ENCODE measurements around the gene PROM1. TPM values are rescaled to one million over a fixed set of nuclear protein-coding genes. Genes with fewer than 3 reads are reported as not detected.

The PROM1 gene
- total and polyA plus RNA-seq, 4 donors: 1.2 to 5.2 (median 3.7) TPM

DNA sequence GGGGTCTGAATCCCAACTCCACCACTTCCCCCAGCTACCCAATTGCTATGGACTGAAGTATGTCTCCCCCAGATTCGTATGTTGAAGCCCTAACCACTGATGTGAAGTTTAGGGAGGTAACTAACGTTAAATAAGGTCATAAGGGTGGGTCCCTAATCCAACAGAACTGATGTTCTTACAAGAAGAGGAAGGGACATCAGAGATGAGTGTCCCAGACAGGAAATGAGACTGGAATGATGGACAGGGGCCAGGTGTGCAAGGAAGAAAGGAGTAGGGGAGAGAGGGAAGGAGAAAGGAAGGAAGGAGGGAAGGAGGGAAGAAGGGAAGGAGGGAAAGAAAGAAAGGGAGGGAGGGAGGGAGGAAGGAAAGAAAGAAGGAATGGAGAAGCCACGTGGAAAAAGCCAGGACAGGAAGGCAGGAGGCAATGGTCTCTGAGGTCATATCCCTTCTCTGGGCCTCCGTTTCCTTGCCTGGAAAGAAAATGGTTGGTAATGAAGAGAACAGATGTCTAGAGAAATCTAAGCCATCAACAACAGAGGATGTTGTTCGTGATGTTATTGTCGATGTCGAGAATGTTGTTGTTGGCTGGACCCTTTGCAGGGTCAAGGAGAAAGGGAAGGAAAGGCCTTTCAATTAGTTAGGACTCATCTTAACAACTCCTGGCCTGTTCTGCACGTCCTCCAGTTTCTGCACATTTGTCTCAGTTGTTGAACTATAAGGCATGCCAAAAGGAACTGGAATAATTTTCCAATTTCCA is 61.8 kb downstream of the PROM1 start:
- 84% methylated on average over 8 of the region's 8 CpGs for WGBS
- H3K9ac ChIP-seq (ENCODE audit: low read depth in 1 of 2, low read length in 2 of 2): no peak overlapping the region
- H3K4me3 ChIP-seq (ENCODE audit: low read depth in 1 of 3, low read length in 3 of 3): no peak overlapping the region
- peaks cover 0 to 5% (median 0%) of the 10 kb centered on the region in 4 donors for H3K27me3 ChIP-seq (ENCODE audit: control insufficient read depth in 4 of 4, insufficient read depth in 4 of 4, low read length in 3 of 4)
- no peak overlapping the region for H3K27ac ChIP-seq (ENCODE audit: low read depth in 1 of 2, low read length in 2 of 2)
- H3K36me3 ChIP-seq (ENCODE audit: control insufficient read depth in 4 of 4, insufficient read depth in 3 of 4, low read depth in 1 of 4, low read length in 3 of 4): no peaks in the 10 kb centered on the region
- TF ChIP-seq, protein P1, sequence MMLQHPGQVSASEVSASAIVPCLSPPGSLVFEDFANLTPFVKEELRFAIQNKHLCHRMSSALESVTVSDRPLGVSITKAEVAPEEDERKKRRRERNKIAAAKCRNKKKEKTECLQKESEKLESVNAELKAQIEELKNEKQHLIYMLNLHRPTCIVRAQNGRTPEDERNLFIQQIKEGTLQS (IDR thresholded peaks at IDR 0.05): no peak
- TF ChIP-seq GABPA (IDR thresholded peaks at IDR 0.05 in 1 of 2, conservative IDR thresholded peaks at IDR 0.05 in 1 of 2) (no peak), SP1 (IDR thresholded peaks at IDR 0.05) (no peak), FOXA2 (IDR thresholded peaks at IDR 0.05) (no peak), YY1 (IDR thresholded peaks at IDR 0.05) (no peak), HNF4G (IDR thresholded peaks at IDR 0.05) (no peak), FOXA1 (IDR thresholded peaks at IDR 0.05) (no peak), JUND (IDR thresholded peaks at IDR 0.05) (no peak), RXRA (IDR thresholded peaks at IDR 0.05) (no peak), RAD21 (IDR thresholded peaks at IDR 0.05) (no peak), HNF4A (conservative IDR thresholded peaks at IDR 0.05) (no peak), NR2F2 (IDR thresholded peaks at IDR 0.05) (no peak), EGR1 (IDR thresholded peaks at IDR 0.05; ENCODE audit: low read depth in 2 of 2) (no peak), TAF1 (conservative IDR thresholded peaks at IDR 0.05) (no peak)
- TF ChIP-seq, protein P2, sequence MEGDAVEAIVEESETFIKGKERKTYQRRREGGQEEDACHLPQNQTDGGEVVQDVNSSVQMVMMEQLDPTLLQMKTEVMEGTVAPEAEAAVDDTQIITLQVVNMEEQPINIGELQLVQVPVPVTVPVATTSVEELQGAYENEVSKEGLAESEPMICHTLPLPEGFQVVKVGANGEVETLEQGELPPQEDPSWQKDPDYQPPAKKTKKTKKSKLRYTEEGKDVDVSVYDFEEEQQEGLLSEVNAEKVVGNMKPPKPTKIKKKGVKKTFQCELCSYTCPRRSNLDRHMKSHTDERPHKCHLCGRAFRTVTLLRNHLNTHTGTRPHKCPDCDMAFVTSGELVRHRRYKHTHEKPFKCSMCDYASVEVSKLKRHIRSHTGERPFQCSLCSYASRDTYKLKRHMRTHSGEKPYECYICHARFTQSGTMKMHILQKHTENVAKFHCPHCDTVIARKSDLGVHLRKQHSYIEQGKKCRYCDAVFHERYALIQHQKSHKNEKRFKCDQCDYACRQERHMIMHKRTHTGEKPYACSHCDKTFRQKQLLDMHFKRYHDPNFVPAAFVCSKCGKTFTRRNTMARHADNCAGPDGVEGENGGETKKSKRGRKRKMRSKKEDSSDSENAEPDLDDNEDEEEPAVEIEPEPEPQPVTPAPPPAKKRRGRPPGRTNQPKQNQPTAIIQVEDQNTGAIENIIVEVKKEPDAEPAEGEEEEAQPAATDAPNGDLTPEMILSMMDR (IDR thresholded peaks at IDR 0.05; ENCODE audit: low read depth, low read length, missing input control): no peak
- TF ChIP-seq, protein P3, sequence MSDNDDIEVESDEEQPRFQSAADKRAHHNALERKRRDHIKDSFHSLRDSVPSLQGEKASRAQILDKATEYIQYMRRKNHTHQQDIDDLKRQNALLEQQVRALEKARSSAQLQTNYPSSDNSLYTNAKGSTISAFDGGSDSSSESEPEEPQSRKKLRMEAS (IDR thresholded peaks at IDR 0.05): no peak
- TF ChIP-seq, protein P4, sequence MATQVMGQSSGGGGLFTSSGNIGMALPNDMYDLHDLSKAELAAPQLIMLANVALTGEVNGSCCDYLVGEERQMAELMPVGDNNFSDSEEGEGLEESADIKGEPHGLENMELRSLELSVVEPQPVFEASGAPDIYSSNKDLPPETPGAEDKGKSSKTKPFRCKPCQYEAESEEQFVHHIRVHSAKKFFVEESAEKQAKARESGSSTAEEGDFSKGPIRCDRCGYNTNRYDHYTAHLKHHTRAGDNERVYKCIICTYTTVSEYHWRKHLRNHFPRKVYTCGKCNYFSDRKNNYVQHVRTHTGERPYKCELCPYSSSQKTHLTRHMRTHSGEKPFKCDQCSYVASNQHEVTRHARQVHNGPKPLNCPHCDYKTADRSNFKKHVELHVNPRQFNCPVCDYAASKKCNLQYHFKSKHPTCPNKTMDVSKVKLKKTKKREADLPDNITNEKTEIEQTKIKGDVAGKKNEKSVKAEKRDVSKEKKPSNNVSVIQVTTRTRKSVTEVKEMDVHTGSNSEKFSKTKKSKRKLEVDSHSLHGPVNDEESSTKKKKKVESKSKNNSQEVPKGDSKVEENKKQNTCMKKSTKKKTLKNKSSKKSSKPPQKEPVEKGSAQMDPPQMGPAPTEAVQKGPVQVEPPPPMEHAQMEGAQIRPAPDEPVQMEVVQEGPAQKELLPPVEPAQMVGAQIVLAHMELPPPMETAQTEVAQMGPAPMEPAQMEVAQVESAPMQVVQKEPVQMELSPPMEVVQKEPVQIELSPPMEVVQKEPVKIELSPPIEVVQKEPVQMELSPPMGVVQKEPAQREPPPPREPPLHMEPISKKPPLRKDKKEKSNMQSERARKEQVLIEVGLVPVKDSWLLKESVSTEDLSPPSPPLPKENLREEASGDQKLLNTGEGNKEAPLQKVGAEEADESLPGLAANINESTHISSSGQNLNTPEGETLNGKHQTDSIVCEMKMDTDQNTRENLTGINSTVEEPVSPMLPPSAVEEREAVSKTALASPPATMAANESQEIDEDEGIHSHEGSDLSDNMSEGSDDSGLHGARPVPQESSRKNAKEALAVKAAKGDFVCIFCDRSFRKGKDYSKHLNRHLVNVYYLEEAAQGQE (IDR thresholded peaks at IDR 0.05): no peak
- H3K9me3 ChIP-seq (ENCODE audit: control insufficient read depth in 4 of 4, low read length in 3 of 4): no peaks in the 10 kb centered on the region
- no peak for DNase-seq (ENCODE audit: low spot score)
- H3K4me1 ChIP-seq (ENCODE audit: control insufficient read depth in 4 of 4, insufficient read depth in 4 of 4, low read length in 3 of 4): peaks cover 1 to 8% (median 7%) of the 10 kb centered on the region in 4 donors

DNA sequence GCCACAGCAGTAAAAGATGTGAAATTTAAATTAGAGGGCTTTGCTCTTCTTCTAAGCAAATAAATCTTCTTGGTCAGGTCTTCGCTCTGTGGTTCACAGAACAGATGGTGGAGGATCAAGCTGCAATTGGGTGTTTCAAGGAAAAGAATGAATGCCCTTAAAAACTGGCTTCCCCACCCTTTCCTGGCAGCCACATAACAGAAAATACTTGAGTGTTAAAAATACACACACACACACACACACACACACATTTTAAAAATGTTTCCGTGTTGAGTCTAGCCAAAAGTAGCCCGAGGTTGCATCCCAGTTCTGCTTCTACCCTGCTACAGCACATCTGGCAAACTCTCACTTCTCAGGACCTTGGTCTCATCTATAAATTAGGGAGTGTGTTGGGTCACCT is 64.2 kb downstream of the PROM1 start:
- H3K27ac ChIP-seq (ENCODE audit: low read depth in 1 of 2, low read length in 2 of 2): no peak overlapping the region
- H3K9me3 ChIP-seq (ENCODE audit: control insufficient read depth in 4 of 4, low read length in 3 of 4): no peaks in the 10 kb centered on the region
- peaks cover 0 to 5% (median 0%) of the 10 kb centered on the region in 4 donors for H3K27me3 ChIP-seq (ENCODE audit: control insufficient read depth in 4 of 4, insufficient read depth in 4 of 4, low read length in 3 of 4)
- H3K9ac ChIP-seq (ENCODE audit: low read depth in 1 of 2, low read length in 2 of 2): no peak overlapping the region
- H3K4me3 ChIP-seq (ENCODE audit: low read depth in 1 of 3, low read length in 3 of 3): no peak overlapping the region
- WGBS: 55% methylated on average over 3 of the region's 3 CpGs
- no peaks in the 10 kb centered on the region for H3K4me1 ChIP-seq (ENCODE audit: control insufficient read depth in 4 of 4, insufficient read depth in 4 of 4, low read length in 3 of 4)
- H3K36me3 ChIP-seq (ENCODE audit: control insufficient read depth in 4 of 4, insufficient read depth in 3 of 4, low read depth in 1 of 4, low read length in 3 of 4): no peaks in the 10 kb centered on the region
- TF ChIP-seq NR2F2 (IDR thresholded peaks at IDR 0.05): no peak
- TF ChIP-seq, protein P3 (IDR thresholded peaks at IDR 0.05): no peak
- TF ChIP-seq YY1 (IDR thresholded peaks at IDR 0.05): no peak
- TF ChIP-seq FOXA1 (IDR thresholded peaks at IDR 0.05): no peak
- TF ChIP-seq, protein P1 (IDR thresholded peaks at IDR 0.05): no peak
- TF ChIP-seq SP1 (IDR thresholded peaks at IDR 0.05): no peak
- no peak for DNase-seq (ENCODE audit: low spot score)
